ENCODE data around the gene SORCS2. TPM values are rescaled to one million over a fixed set of nuclear protein-coding genes. Genes with fewer than 3 reads are reported as not detected.

Gene SORCS2
- total RNA-seq, 1 donor from 2014 or later, result 13.8 TPM

GRCh38 chr4:7737752-7738457, 545.6 kb downstream of the SORCS2 start:
- H3K9ac ChIP-seq (ENCODE audit: low read length), result no peak overlapping the region
- Mint-ChIP-seq H3K9me3 (ENCODE audit: unreplicated experiment) (peaks cover 2% of the 10 kb centered on the region), H3K4me1 (ENCODE audit: low read depth, unreplicated experiment) (no peaks in the 10 kb centered on the region), H3K27ac (ENCODE audit: unreplicated experiment) (no peak overlapping the region), H3K27me3 (ENCODE audit: low read depth, unreplicated experiment) (peaks cover 37% of the 10 kb centered on the region), H3K36me3 (ENCODE audit: low read depth, unreplicated experiment) (peaks cover 12% of the 10 kb centered on the region), H3K4me3 (ENCODE audit: unreplicated experiment) (no peak overlapping the region)
- H3K4me1 ChIP-seq (ENCODE audit: insufficient read depth, low read length), result no peaks in the 10 kb centered on the region
- H3K4me3 ChIP-seq (ENCODE audit: insufficient read depth, low read depth, low read length), result no peak overlapping the region
- H3K27ac ChIP-seq (ENCODE audit: low read depth, low read length), result no peak overlapping the region
- H3K4me2 ChIP-seq (ENCODE audit: low read length), result no peak overlapping the region
- H3K27me3 ChIP-seq (ENCODE audit: insufficient read depth, low read length), result no peaks in the 10 kb centered on the region
- FAIRE-seq (no peak), DNase-seq (ENCODE audit: low read depth) (no peak)
- H2AFZ ChIP-seq (ENCODE audit: low read depth, low read length), result no peak overlapping the region
- peaks cover 7% of the 10 kb centered on the region for H4K20me1 ChIP-seq (ENCODE audit: insufficient read depth, low read length)
- no peaks in the 10 kb centered on the region for H3K36me3 ChIP-seq (ENCODE audit: insufficient read depth, low read length)
- no peaks in the 10 kb centered on the region for H3K9me3 ChIP-seq (ENCODE audit: insufficient read depth, low read depth, low read length)
- TF ChIP-seq CTCF (IDR thresholded peaks at IDR 0.05; ENCODE audit: insufficient read depth, low read depth, low read length), result no peak
- no peak for TF ChIP-seq EZH2 (IDR thresholded peaks at IDR 0.05; ENCODE audit: insufficient read depth, low read length)
- no peaks in the 10 kb centered on the region for H3K79me2 ChIP-seq (ENCODE audit: insufficient read depth, low read length)

- Mint-ChIP-seq H3K27me3 (ENCODE audit: low read depth, unreplicated experiment) (peaks cover 35% of the 10 kb centered on the region), H3K4me1 (ENCODE audit: low read depth, unreplicated experiment) (no peaks in the 10 kb centered on the region), H3K27ac (ENCODE audit: unreplicated experiment) (no peak overlapping the region), H3K4me3 (ENCODE audit: unreplicated experiment) (no peak overlapping the region), H3K36me3 (ENCODE audit: low read depth, unreplicated experiment) (peaks cover 12% of the 10 kb centered on the region), H3K9me3 (ENCODE audit: unreplicated experiment) (peaks cover 2% of the 10 kb centered on the region)
- no peak overlapping the region for H3K27ac ChIP-seq (ENCODE audit: low read depth, low read length)
- H3K4me1 ChIP-seq (ENCODE audit: insufficient read depth, low read length), result no peaks in the 10 kb centered on the region
- TF ChIP-seq CTCF (IDR thresholded peaks at IDR 0.05; ENCODE audit: insufficient read depth, low read depth, low read length), result no peak
- no peak for TF ChIP-seq EZH2 (IDR thresholded peaks at IDR 0.05; ENCODE audit: insufficient read depth, low read length)
- no peaks in the 10 kb centered on the region for H3K79me2 ChIP-seq (ENCODE audit: insufficient read depth, low read length)
- H3K4me2 ChIP-seq (ENCODE audit: low read length), result no peak overlapping the region
- H3K36me3 ChIP-seq (ENCODE audit: insufficient read depth, low read length), result no peaks in the 10 kb centered on the region
- no peak overlapping the region for H3K4me3 ChIP-seq (ENCODE audit: insufficient read depth, low read depth, low read length)
- H3K9ac ChIP-seq (ENCODE audit: low read length), result no peak overlapping the region
- no peak overlapping the region for H2AFZ ChIP-seq (ENCODE audit: low read depth, low read length)
- DNase-seq (ENCODE audit: low read depth), result no peak
- peaks cover 7% of the 10 kb centered on the region for H4K20me1 ChIP-seq (ENCODE audit: insufficient read depth, low read length)
- no peaks in the 10 kb centered on the region for H3K9me3 ChIP-seq (ENCODE audit: insufficient read depth, low read depth, low read length)
- no peaks in the 10 kb centered on the region for H3K27me3 ChIP-seq (ENCODE audit: insufficient read depth, low read length)
- FAIRE-seq, result no peak
Measured at GRCh38 chr4:7738458-7739076, 546.2 kb downstream of the SORCS2 start.

Data from astrocyte (in vitro differentiated cells and primary cell).